ENCODE data around the gene FAM221A. TPM values are rescaled to one million over a fixed set of nuclear protein-coding genes. Genes with fewer than 3 reads are reported as not detected.

Gene FAM221A
- total RNA-seq, 1 experiment from 2014 or later = 15.0 TPM

GRCh38 chr7:23710000-23710399 lies 30.0 kb downstream of the FAM221A start, which contains the start of gene STK31:
Gene STK31 (plus strand): TSS chr7:23710219. CDS start chr7:23710286, 67 bp downstream.
- no peak within 1 kb of the TSS for H3K4me3 Mint-ChIP-seq
- H3K4ac ChIP-seq (ENCODE audit: low read depth, low read length) = no peak within 1 kb of the TSS
- no peak within 1 kb of the TSS for H2AK5ac ChIP-seq (ENCODE audit: insufficient read length, low read length)
- peak; percentile 45 for DNase-seq
- H3K56ac ChIP-seq (ENCODE audit: insufficient read length, low read depth, low read length) = no peak within 1 kb of the TSS
- peaks cover 12% of the 10 kb centered on the region for H3K9me3 ChIP-seq (ENCODE audit: control insufficient read depth, low read depth, low read length)
- no CpG with 5 or more reads among the region's 33 CpGs for WGBS (ENCODE audit: extremely low coverage, insufficient read length, low lambda C conversion rate)
- H2AFZ ChIP-seq (ENCODE audit: low read length) = no peak within 1 kb of the TSS
- no peaks in the 10 kb centered on the region for H3K4me1 ChIP-seq (ENCODE audit: insufficient read depth, low read length)
- H4K8ac ChIP-seq (replicated peaks; ENCODE audit: insufficient read length, low read depth, low read length) = no peak within 1 kb of the TSS
- no peak within 1 kb of the TSS for H3K4me2 ChIP-seq (ENCODE audit: insufficient read depth, insufficient read length, low read length)
- no peak within 1 kb of the TSS for H3T11ph ChIP-seq (ENCODE audit: low read length)
- H4K5ac ChIP-seq (ENCODE audit: insufficient read length, low read depth, low read length) = no peak within 1 kb of the TSS
- no peak within 1 kb of the TSS for H2BK5ac ChIP-seq (ENCODE audit: insufficient read length, low read length)
- no peaks in the 10 kb centered on the region for H3K79me2 ChIP-seq (ENCODE audit: insufficient read depth, low read length)
- no peak within 1 kb of the TSS for H3K18ac ChIP-seq (ENCODE audit: insufficient read length, low read depth, low read length)
- no peaks in the 10 kb centered on the region for H4K20me1 ChIP-seq (ENCODE audit: control insufficient read depth, insufficient read depth, insufficient read length)
- no peak within 1 kb of the TSS for H2BK12ac ChIP-seq (ENCODE audit: insufficient read length, low read depth, low read length)
- peaks cover 16 to 17% (median 17%) of the 10 kb centered on the region in 3 experiments for H3K36me3 Mint-ChIP-seq (ENCODE audit: insufficient read depth in 1 of 3, low read depth in 3 of 3)
- H3K9me3 Mint-ChIP-seq = peaks cover 13 to 14% of the 10 kb centered on the region in 2 experiments
- peak within 1 kb of the TSS in 1 of 3 experiments; percentile 24; a peak in 2 of 7 replicates for H3K27ac Mint-ChIP-seq
- H2BK20ac ChIP-seq (ENCODE audit: low read depth, low read length, poor library complexity, severe bottlenecking) = no peak within 1 kb of the TSS
- no peaks in the 10 kb centered on the region; the same call in 1 of the 2 replicates for H3K27me3 Mint-ChIP-seq (ENCODE audit: low read depth)
- H3K27me3 ChIP-seq (ENCODE audit: insufficient read depth, low read length) = no peaks in the 10 kb centered on the region
- no peak within 1 kb of the TSS for H3K23ac ChIP-seq (ENCODE audit: insufficient read length, low read depth, low read length)
- no peak within 1 kb of the TSS for H3K14ac ChIP-seq (ENCODE audit: insufficient read depth, low read length)
- H3K9ac ChIP-seq (ENCODE audit: extremely low read depth, insufficient read length, low read length) = no peak within 1 kb of the TSS
- H2BK120ac ChIP-seq (ENCODE audit: low read depth, low read length, poor library complexity, severe bottlenecking) = no peak within 1 kb of the TSS
- H3K23me2 ChIP-seq (ENCODE audit: insufficient read length, low read depth, low read length, poor library complexity, severe bottlenecking) = no peaks in the 10 kb centered on the region
- H3K27ac ChIP-seq (ENCODE audit: insufficient read length, low read depth, low read length) = no peak within 1 kb of the TSS
- no peak within 1 kb of the TSS for H2BK15ac ChIP-seq (ENCODE audit: low read depth, low read length)
- H3K79me1 ChIP-seq (ENCODE audit: insufficient read depth, low read depth, low read length, poor library complexity, severe bottlenecking) = no peaks in the 10 kb centered on the region
- H4K91ac ChIP-seq (ENCODE audit: insufficient read length, low read depth, low read length) = no peak within 1 kb of the TSS
- no peak for TF ChIP-seq CTCF (conservative IDR thresholded peaks at IDR 0.05)
- no peaks in the 10 kb centered on the region for H3K4me1 Mint-ChIP-seq

All from H9 (cell line).